ENCODE measurements around the gene TMEM43. TPM values are rescaled to one million over a fixed set of nuclear protein-coding genes. Genes with fewer than 3 reads are reported as not detected.

Gene TMEM43
- total RNA-seq, 1 donor from 2014 or later: 84.9 TPM

- TF ChIP-seq CTCF (IDR thresholded peaks at IDR 0.05): no peak
- Mint-ChIP-seq H3K9me3 (ENCODE audit: low read depth) (no peaks in the 10 kb centered on the region), H3K27ac (ENCODE audit: unreplicated experiment) (no peak overlapping the region), H3K4me1 (ENCODE audit: low read depth) (peaks cover 35% of the 10 kb centered on the region), H3K4me3 (ENCODE audit: unreplicated experiment) (no peak overlapping the region), H3K36me3 (ENCODE audit: low read depth) (peaks cover 29% of the 10 kb centered on the region), H3K27me3 (ENCODE audit: low read depth) (no peaks in the 10 kb centered on the region)
- DNase-seq (ENCODE audit: low spot score): no peak
Observed at GRCh38 chr3:14127516-14128161, 2.8 kb downstream of the TMEM43 start.

- Mint-ChIP-seq H3K4me1 (ENCODE audit: low read depth) (peaks cover 26% of the 10 kb centered on the region), H3K36me3 (ENCODE audit: low read depth) (peaks cover 37% of the 10 kb centered on the region), H3K9me3 (ENCODE audit: low read depth) (no peaks in the 10 kb centered on the region), H3K27ac (ENCODE audit: unreplicated experiment) (no peak overlapping the region), H3K4me3 (ENCODE audit: unreplicated experiment) (no peak overlapping the region), H3K27me3 (ENCODE audit: low read depth) (no peaks in the 10 kb centered on the region)
- no peak for DNase-seq (ENCODE audit: low spot score)
- no peak for TF ChIP-seq CTCF (IDR thresholded peaks at IDR 0.05)
Observed at GRCh38 chr3:14128724-14129123, 3.9 kb downstream of the TMEM43 start.

GRCh38 chr3:14129296-14129695 is 4.4 kb downstream of the TMEM43 start:
- no peaks in the 10 kb centered on the region for H3K9me3 Mint-ChIP-seq (ENCODE audit: low read depth)
- no peak overlapping the region for H3K27ac Mint-ChIP-seq (ENCODE audit: unreplicated experiment)
- peaks cover 21% of the 10 kb centered on the region for H3K4me1 Mint-ChIP-seq (ENCODE audit: low read depth)
- no peak for DNase-seq (ENCODE audit: low spot score)
- H3K27me3 Mint-ChIP-seq (ENCODE audit: low read depth): no peaks in the 10 kb centered on the region
- peaks cover 40% of the 10 kb centered on the region for H3K36me3 Mint-ChIP-seq (ENCODE audit: low read depth)
- no peak for TF ChIP-seq CTCF (IDR thresholded peaks at IDR 0.05)
- no peak overlapping the region for H3K4me3 Mint-ChIP-seq (ENCODE audit: unreplicated experiment)

GRCh38 chr3:14130230-14130629 is 5.4 kb downstream of the TMEM43 start:
- Mint-ChIP-seq H3K9me3 (ENCODE audit: low read depth) (no peaks in the 10 kb centered on the region), H3K36me3 (ENCODE audit: low read depth) (peaks cover 43% of the 10 kb centered on the region), H3K4me3 (ENCODE audit: unreplicated experiment) (no peak overlapping the region), H3K4me1 (ENCODE audit: low read depth) (peaks cover 21% of the 10 kb centered on the region), H3K27me3 (ENCODE audit: low read depth) (no peaks in the 10 kb centered on the region), H3K27ac (ENCODE audit: unreplicated experiment) (no peak overlapping the region)
- DNase-seq (ENCODE audit: low spot score): no peak
- no peak for TF ChIP-seq CTCF (IDR thresholded peaks at IDR 0.05)

GRCh38 chr3:14130707-14131106 is 5.9 kb downstream of the TMEM43 start:
- H3K4me1 Mint-ChIP-seq (ENCODE audit: low read depth): peaks cover 20% of the 10 kb centered on the region
- no peak overlapping the region for H3K27ac Mint-ChIP-seq (ENCODE audit: unreplicated experiment)
- H3K9me3 Mint-ChIP-seq (ENCODE audit: low read depth): no peaks in the 10 kb centered on the region
- no peaks in the 10 kb centered on the region for H3K27me3 Mint-ChIP-seq (ENCODE audit: low read depth)
- DNase-seq (ENCODE audit: low spot score): no peak
- H3K4me3 Mint-ChIP-seq (ENCODE audit: unreplicated experiment): no peak overlapping the region
- TF ChIP-seq CTCF (IDR thresholded peaks at IDR 0.05): no peak
- peaks cover 47% of the 10 kb centered on the region for H3K36me3 Mint-ChIP-seq (ENCODE audit: low read depth)

All from chondrocyte (in vitro differentiated cells).